Measurements from ENCODE around the gene TMEM132D. TPM values are rescaled to one million over a fixed set of nuclear protein-coding genes. Genes with fewer than 3 reads are reported as not detected.

Gene TMEM132D
- total and polyA plus RNA-seq, 2 of the 8 experiments (the other 6 are each of a cell fraction or from before 2014, with no cell fraction given): 3.5 to 10.1 TPM

- Histone ChIP-seq H3K27me3 (replicated peaks in 1 of 4; ENCODE audit: control insufficient read depth in 3 of 4, extremely low read depth in 1 of 4, insufficient read depth in 3 of 4, low read length in 3 of 4) (no peaks in the 10 kb centered on the region), H3K36me3 (ENCODE audit: control insufficient read depth in 2 of 4, insufficient read depth in 4 of 4, low read length in 3 of 4) (no peaks in the 10 kb centered on the region), H4K20me1 (replicated peaks in 1 of 2; ENCODE audit: control insufficient read depth in 1 of 2, insufficient read depth in 2 of 2, low read length in 2 of 2) (no peaks in the 10 kb centered on the region), H2AK5ac (ENCODE audit: low read depth, low read length) (no peak overlapping the region), H3K79me1 (ENCODE audit: low read depth, low read length) (no peaks in the 10 kb centered on the region), H3K14ac (ENCODE audit: insufficient read length) (no peak overlapping the region), H4K5ac (ENCODE audit: insufficient read length, low read depth, low read length) (no peak overlapping the region), H4K91ac (replicated peaks; ENCODE audit: insufficient read length, low read length) (no peak overlapping the region), H3K23ac (ENCODE audit: insufficient read length) (no peak overlapping the region), H3K23me2 (ENCODE audit: low read depth, low read length) (peaks cover 4% of the 10 kb centered on the region; the same call in 1 of the 2 replicates), H3K4ac (replicated peaks; ENCODE audit: insufficient read length, low read depth, low read length) (no peak overlapping the region), H2BK20ac (ENCODE audit: low read length) (no peak overlapping the region), H2AFZ (ENCODE audit: low read length) (no peak overlapping the region), H3K79me2 (ENCODE audit: control insufficient read depth in 1 of 2, insufficient read depth in 2 of 2, low read length in 2 of 2) (no peaks in the 10 kb centered on the region), H2BK12ac (ENCODE audit: low read depth, low read length) (no peak overlapping the region), H2BK15ac (ENCODE audit: low read length) (no peak overlapping the region), H3K9me3 (ENCODE audit: insufficient read depth in 2 of 2, low read depth in 1 of 2, low read length in 1 of 2) (no peaks in the 10 kb centered on the region), H3K4me1 (replicated peaks in 1 of 4; ENCODE audit: control insufficient read depth in 3 of 4, insufficient read depth in 4 of 4, low read length in 3 of 4) (peaks cover 0 to 6% (median 0%) of the 10 kb centered on the region in 4 experiments; a peak in 1 of 7 replicates), H3K4me3 (ENCODE audit: extremely low read depth in 1 of 4, insufficient read depth in 2 of 4, low read depth in 3 of 4, low read length in 4 of 4) (no peak overlapping the region), H3K56ac (replicated peaks; ENCODE audit: insufficient read length, low read depth, low read length) (no peak overlapping the region), H3K27ac (ENCODE audit: low read depth, low read length) (no peak overlapping the region), H3K9ac (replicated peaks in 1 of 4; ENCODE audit: extremely low read depth in 1 of 4, low read depth in 3 of 4, low read length in 3 of 4) (no peak overlapping the region), H2BK120ac (replicated peaks; ENCODE audit: low read depth, low read length) (no peak overlapping the region), H4K8ac (ENCODE audit: extremely low read depth, insufficient read depth, low read length) (no peak overlapping the region), H3K4me2 (ENCODE audit: insufficient read depth in 1 of 2, low read depth in 2 of 2, low read length in 2 of 2) (no peak overlapping the region), H3K18ac (ENCODE audit: extremely low read depth, low read length) (no peak overlapping the region; the same call in 1 of the 2 replicates), H2BK5ac (ENCODE audit: low read depth, low read length) (no peak overlapping the region)
- no peak for DNase-seq (ENCODE audit: low read depth in 1 of 2, low spot score in 2 of 2)
- ChIA-PET POLR2A (ENCODE audit: partially characterized antibody) (no interaction called here), CTCF (ENCODE audit: partially characterized antibody) (interaction anchor here (0.7 kb wide), 1 partner anchor 30 kb away, joined by 3 read pairs; no protein-coding TSS in a partner anchor)
- FAIRE-seq: no peak
- 87% methylated on average over 4 of the region's 4 CpGs; no CpG with 5 or more reads in 1 of the 2 experiments for WGBS, 2 experiments (ENCODE audit: extremely low coverage in 1 of 2, insufficient coverage in 1 of 2, insufficient read length in 1 of 2, insufficient replicate concordance in 2 of 2, low coverage in 1 of 2, low lambda C conversion rate in 2 of 2, missing lambda C conversion rate in 1 of 2)
- no peak for TF ChIP-seq TAF7 (optimal IDR thresholded peaks at IDR 0.05; ENCODE audit: borderline replicate concordance, low read depth, low read length)
- no peak for TF ChIP-seq POLR2AphosphoS5 (IDR thresholded peaks at IDR 0.05; ENCODE audit: low read depth, low read length)
- TF ChIP-seq ATF2 (IDR thresholded peaks at IDR 0.05; ENCODE audit: low read length): no peak
- TF ChIP-seq EZH2 (IDR thresholded peaks at IDR 0.05; ENCODE audit: low read depth, low read length, severe bottlenecking): no peak
- TF ChIP-seq CTBP2 (IDR thresholded peaks at IDR 0.05; ENCODE audit: borderline replicate concordance, insufficient read depth, insufficient read length, low read length): no peak
- TF ChIP-seq ATF3 (IDR thresholded peaks at IDR 0.05; ENCODE audit: insufficient read depth, low read depth, low read length): no peak
- no peak for TF ChIP-seq CHD1 (IDR thresholded peaks at IDR 0.05; ENCODE audit: low read depth, low read length)
- TF ChIP-seq SP1 (IDR thresholded peaks at IDR 0.05; ENCODE audit: low read depth, low read length): no peak
- no peak for TF ChIP-seq TEAD4 (IDR thresholded peaks at IDR 0.05; ENCODE audit: low read depth, low read length)
- no peak for TF ChIP-seq TCF12 (IDR thresholded peaks at IDR 0.05; ENCODE audit: low read depth, low read length)
- TF ChIP-seq JUN (IDR thresholded peaks at IDR 0.05; ENCODE audit: low read depth, low read length): no peak
- no peak for TF ChIP-seq RXRA (IDR thresholded peaks at IDR 0.05; ENCODE audit: insufficient read depth, low read depth, low read length)
Observed at GRCh38 chr12:129401572-129401971, 502.3 kb downstream of the TMEM132D start.

All from H1 (cell line).